ENCODE measurements around the gene ZCCHC3. TPM values are rescaled to one million over a fixed set of nuclear protein-coding genes. Genes with fewer than 3 reads are reported as not detected.
A peak's percentile ranks its signal among the peaks of the same experiment; 100 is the strongest.
"Not testable (repeated sequence)": the region's sequence is repeated elsewhere in the genome, so short reads cannot be mapped to it uniquely, and the experiment has no call there.

The ZCCHC3 gene, protein sequence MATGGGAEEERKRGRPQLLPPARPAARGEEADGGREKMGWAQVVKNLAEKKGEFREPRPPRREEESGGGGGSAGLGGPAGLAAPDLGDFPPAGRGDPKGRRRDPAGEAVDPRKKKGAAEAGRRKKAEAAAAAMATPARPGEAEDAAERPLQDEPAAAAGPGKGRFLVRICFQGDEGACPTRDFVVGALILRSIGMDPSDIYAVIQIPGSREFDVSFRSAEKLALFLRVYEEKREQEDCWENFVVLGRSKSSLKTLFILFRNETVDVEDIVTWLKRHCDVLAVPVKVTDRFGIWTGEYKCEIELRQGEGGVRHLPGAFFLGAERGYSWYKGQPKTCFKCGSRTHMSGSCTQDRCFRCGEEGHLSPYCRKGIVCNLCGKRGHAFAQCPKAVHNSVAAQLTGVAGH
- total RNA-seq (10 to 100 TPM; 15.3 to 27.8 TPM), polyA plus RNA-seq (10 to 100 TPM; 10.4 to 12.0 TPM)
- long read RNA-seq, donor 1, transcript ZCCHC3-201 (1 exons, 3,354 nt), result major isoform, 53 of 53 reads
- long read RNA-seq, donor 1, partial matches to known transcripts, result 0 of 53 reads
- long read RNA-seq, donor 1, other reads (novel, unspliced or antisense), result 0 of 53 reads
- long read RNA-seq, donor 2, transcript ZCCHC3-201 (1 exons, 3,354 nt), result major isoform, 16 of 16 reads
- long read RNA-seq, donor 2, partial matches to known transcripts, result 0 of 16 reads
- long read RNA-seq, donor 2, other reads (novel, unspliced or antisense), result 0 of 16 reads
- long read RNA-seq, donor 3, transcript ZCCHC3-201 (1 exons, 3,354 nt), result major isoform, 20 of 20 reads
- long read RNA-seq, donor 3, partial matches to known transcripts, result 0 of 20 reads
- long read RNA-seq, donor 3, other reads (novel, unspliced or antisense), result 0 of 20 reads
- long read RNA-seq, donor 4, transcript ZCCHC3-201 (1 exons, 3,354 nt), result major isoform, 35 of 35 reads
- long read RNA-seq, donor 4, partial matches to known transcripts, result 0 of 35 reads
- long read RNA-seq, donor 4, other reads (novel, unspliced or antisense), result 0 of 35 reads
- long read RNA-seq, donor 5, transcript ZCCHC3-201 (1 exons, 3,354 nt), result major isoform, 55 of 55 reads
- long read RNA-seq, donor 5, partial matches to known transcripts, result 0 of 55 reads
- long read RNA-seq, donor 5, other reads (novel, unspliced or antisense), result 0 of 55 reads

DNA sequence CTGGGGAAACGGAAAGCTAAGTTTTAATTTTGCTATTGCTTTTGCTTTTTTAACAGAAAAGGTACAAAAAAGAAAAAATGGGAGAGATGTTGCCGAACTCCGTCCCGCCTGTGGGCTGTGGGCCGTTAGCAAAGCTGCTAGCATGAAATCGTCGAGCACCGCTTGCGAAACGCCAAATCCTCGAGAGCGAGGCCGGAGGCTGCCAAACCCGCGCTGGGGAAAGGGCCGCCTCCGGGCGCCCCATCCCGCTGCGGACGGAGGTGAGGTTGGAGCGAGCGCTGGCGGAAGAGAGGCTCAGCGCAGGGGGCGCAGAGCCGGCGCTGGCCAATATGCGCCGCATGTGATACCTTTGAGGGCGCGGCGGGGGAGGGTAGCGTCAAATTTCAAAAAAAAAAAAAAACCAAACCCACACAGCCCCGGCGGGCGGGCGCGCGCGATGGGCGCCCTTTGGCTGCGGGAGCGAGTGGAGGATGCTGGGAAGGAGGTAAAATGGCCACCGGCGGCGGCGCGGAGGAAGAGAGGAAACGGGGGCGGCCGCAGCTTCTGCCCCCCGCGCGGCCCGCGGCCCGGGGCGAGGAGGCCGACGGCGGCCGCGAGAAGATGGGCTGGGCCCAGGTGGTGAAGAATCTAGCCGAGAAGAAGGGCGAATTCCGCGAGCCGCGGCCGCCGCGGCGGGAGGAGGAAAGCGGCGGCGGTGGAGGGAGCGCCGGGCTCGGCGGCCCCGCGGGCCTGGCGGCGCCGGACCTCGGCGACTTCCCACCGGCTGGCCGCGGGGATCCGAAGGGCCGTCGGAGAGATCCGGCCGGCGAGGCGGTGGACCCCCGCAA is at the start of gene ZCCHC3:
TSS of gene ZCCHC3 (plus strand) at position 473 of the 827 bp plus-strand sequence. CDS start at position 490, 17 bp downstream.
- Histone ChIP-seq H3K9ac (ENCODE audit: insufficient read depth in 1 of 2, low read length in 2 of 2) (peak within 1 kb of the TSS; percentile 87 to 94), H3K4me3 (peak within 1 kb of the TSS; percentile 91), H3K4me1 (ENCODE audit: control insufficient read depth in 5 of 5, insufficient read depth in 5 of 5, low read length in 5 of 5) (peaks cover 12 to 43% (median 25%) of the 10 kb centered on the region in 5 donors), H3K27ac (ENCODE audit: low read depth in 1 of 2, low read length in 1 of 2) (peak within 1 kb of the TSS; percentile 95 to 98), H3K36me3 (ENCODE audit: control insufficient read depth in 4 of 4, insufficient read depth in 4 of 4, low read length in 4 of 4) (peaks cover 0 to 6% (median 6%) of the 10 kb centered on the region in 4 donors), H3K27me3 (ENCODE audit: control insufficient read depth in 3 of 3, insufficient read depth in 3 of 3, low read length in 2 of 3) (no peaks in the 10 kb centered on the region), H3K9me3 (ENCODE audit: control insufficient read depth in 4 of 4, insufficient read depth in 3 of 4, low read length in 3 of 4) (no peaks in the 10 kb centered on the region)
- DNase-seq (peak; percentile 97 to 99 (median 98)), ATAC-seq (ENCODE audit: insufficient read depth, low FRiP score) (peak; percentile 90)
- WGBS, 2 donors, result 0% methylated on average over 57 to 99 of the region's 99 CpGs
- TF ChIP-seq, protein P1, sequence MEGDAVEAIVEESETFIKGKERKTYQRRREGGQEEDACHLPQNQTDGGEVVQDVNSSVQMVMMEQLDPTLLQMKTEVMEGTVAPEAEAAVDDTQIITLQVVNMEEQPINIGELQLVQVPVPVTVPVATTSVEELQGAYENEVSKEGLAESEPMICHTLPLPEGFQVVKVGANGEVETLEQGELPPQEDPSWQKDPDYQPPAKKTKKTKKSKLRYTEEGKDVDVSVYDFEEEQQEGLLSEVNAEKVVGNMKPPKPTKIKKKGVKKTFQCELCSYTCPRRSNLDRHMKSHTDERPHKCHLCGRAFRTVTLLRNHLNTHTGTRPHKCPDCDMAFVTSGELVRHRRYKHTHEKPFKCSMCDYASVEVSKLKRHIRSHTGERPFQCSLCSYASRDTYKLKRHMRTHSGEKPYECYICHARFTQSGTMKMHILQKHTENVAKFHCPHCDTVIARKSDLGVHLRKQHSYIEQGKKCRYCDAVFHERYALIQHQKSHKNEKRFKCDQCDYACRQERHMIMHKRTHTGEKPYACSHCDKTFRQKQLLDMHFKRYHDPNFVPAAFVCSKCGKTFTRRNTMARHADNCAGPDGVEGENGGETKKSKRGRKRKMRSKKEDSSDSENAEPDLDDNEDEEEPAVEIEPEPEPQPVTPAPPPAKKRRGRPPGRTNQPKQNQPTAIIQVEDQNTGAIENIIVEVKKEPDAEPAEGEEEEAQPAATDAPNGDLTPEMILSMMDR (IDR thresholded peaks at IDR 0.05; ENCODE audit: control extremely low read depth, extremely low read depth), result no peak

DNA sequence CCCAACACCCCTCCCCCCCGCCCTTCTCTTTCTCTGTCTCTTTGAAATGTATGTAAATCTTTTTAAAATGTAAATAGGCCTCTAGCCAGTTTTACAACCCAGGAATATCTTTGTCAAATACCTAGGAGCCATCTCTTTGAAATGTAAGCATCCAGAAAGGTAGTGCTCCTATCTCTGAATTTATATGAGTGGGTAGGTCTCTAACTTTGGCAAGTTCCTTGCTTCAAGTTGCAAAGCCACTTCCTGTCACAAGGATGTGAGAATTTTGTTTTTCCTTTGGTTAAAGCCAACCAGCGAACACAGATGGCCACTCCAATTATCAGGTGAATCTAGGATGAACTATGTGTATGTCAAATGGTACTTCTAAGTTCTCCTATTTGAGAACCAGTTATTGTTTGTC is 46.0 kb upstream of the ZCCHC3 start:
- TF ChIP-seq, protein P1 (IDR thresholded peaks at IDR 0.05; ENCODE audit: control extremely low read depth, extremely low read depth), result no peak
- ATAC-seq (ENCODE audit: insufficient read depth, low FRiP score), result no peak
- 24 to 55% methylated on average over 2 of the region's 2 CpGs for WGBS, 2 donors

DNA sequence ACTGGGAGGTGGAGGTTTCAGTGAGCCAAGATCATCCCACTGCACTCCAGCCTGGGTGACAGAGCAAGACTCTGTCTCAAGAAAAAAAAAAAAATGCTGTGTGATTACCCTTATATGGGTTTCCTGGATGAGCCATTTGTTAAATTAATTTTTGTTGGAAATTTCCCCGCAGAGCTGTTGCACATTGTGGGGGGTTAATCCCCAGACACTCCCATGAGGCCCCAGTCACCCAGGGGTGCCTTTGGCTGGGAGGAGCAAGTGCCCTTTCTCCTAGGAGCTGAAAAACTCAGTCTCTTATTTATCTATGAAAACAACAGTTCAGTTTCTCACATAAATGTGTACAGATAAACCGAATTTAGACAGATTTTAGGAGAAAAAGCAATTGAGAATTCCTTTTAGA is 44.6 kb upstream of the ZCCHC3 start:
- no peak for DNase-seq
- no peak for ATAC-seq (ENCODE audit: insufficient read depth, low FRiP score)
- 90 to 91% methylated on average over 2 of the region's 2 CpGs for WGBS, 2 donors

More for the DNA sequence above, 46.0 kb upstream of the ZCCHC3 start:
- H3K36me3 ChIP-seq (ENCODE audit: control insufficient read depth in 4 of 4, insufficient read depth in 4 of 4, low read length in 4 of 4), result no peaks in the 10 kb centered on the region
- H3K9me3 ChIP-seq (ENCODE audit: control insufficient read depth in 4 of 4, insufficient read depth in 3 of 4, low read length in 3 of 4), result no peaks in the 10 kb centered on the region
- no peaks in the 10 kb centered on the region for H3K27me3 ChIP-seq (ENCODE audit: control insufficient read depth in 3 of 3, insufficient read depth in 3 of 3, low read length in 2 of 3)
- H3K27ac ChIP-seq (ENCODE audit: low read depth in 1 of 2, low read length in 1 of 2), result no peak overlapping the region
- no peak overlapping the region for H3K9ac ChIP-seq (ENCODE audit: insufficient read depth in 1 of 2, low read length in 2 of 2)
- no peak for DNase-seq
- H3K4me3 ChIP-seq, result no peak overlapping the region
- H3K4me1 ChIP-seq (ENCODE audit: control insufficient read depth in 5 of 5, insufficient read depth in 5 of 5, low read length in 5 of 5), result no peaks in the 10 kb centered on the region

DNA sequence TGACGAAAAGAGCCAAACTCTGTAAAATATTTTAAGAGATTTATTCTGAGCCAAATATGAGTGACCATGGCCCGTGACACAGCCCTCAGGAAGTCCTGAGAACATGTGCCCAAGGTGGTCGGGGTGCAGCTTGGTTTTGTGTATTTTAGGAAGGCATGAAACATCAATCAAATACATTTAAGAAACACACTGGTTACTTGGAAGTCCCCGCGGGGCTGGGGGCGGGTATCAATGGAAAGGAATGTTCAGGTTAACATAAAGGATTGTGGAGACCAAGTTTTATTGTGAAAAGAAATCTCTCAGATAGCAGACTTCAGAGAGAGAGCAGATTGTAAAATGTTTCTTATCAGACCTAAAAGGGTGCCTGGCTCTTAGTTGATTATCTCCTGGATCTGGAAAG is 43.9 kb upstream of the ZCCHC3 start:
- H3K27me3 ChIP-seq (ENCODE audit: control insufficient read depth in 3 of 3, insufficient read depth in 3 of 3, low read length in 2 of 3); H3K4me1 ChIP-seq (ENCODE audit: control insufficient read depth in 5 of 5, insufficient read depth in 5 of 5, low read length in 5 of 5); H3K36me3 ChIP-seq (ENCODE audit: control insufficient read depth in 4 of 4, insufficient read depth in 4 of 4, low read length in 4 of 4); H3K9ac ChIP-seq (ENCODE audit: insufficient read depth in 1 of 2, low read length in 2 of 2); DNase-seq; ATAC-seq (ENCODE audit: insufficient read depth, low FRiP score); H3K27ac ChIP-seq (ENCODE audit: low read depth in 1 of 2, low read length in 1 of 2); H3K9me3 ChIP-seq (ENCODE audit: control insufficient read depth in 4 of 4, insufficient read depth in 3 of 4, low read length in 3 of 4); H3K4me3 ChIP-seq: not testable (repeated sequence)
- WGBS, 2 donors, result 57 to 64% methylated on average over 6 of the region's 6 CpGs

More for the DNA sequence above, 44.6 kb upstream of the ZCCHC3 start:
- Histone ChIP-seq H3K27me3 (ENCODE audit: control insufficient read depth in 3 of 3, insufficient read depth in 3 of 3, low read length in 2 of 3) (no peaks in the 10 kb centered on the region), H3K27ac (ENCODE audit: low read depth in 1 of 2, low read length in 1 of 2) (no peak overlapping the region), H3K36me3 (ENCODE audit: control insufficient read depth in 4 of 4, insufficient read depth in 4 of 4, low read length in 4 of 4) (no peaks in the 10 kb centered on the region), H3K4me1 (ENCODE audit: control insufficient read depth in 5 of 5, insufficient read depth in 5 of 5, low read length in 5 of 5) (no peaks in the 10 kb centered on the region), H3K9ac (ENCODE audit: insufficient read depth in 1 of 2, low read length in 2 of 2) (no peak overlapping the region), H3K9me3 (ENCODE audit: control insufficient read depth in 4 of 4, insufficient read depth in 3 of 4, low read length in 3 of 4) (no peaks in the 10 kb centered on the region), H3K4me3 (no peak overlapping the region)
- TF ChIP-seq, protein P1 (IDR thresholded peaks at IDR 0.05; ENCODE audit: control extremely low read depth, extremely low read depth), result no peak
